HepG2 (cell line): ENCODE data around the gene SRP9. TPM values are rescaled to one million over a fixed set of nuclear protein-coding genes. Genes with fewer than 3 reads are reported as not detected.

ENCODE experiments used
- ARID5B ChIP-seq: IDR thresholded peaks from 2 replicates; pipeline ENCODE4 v1.4.0; 2020; ENCODE audit warnings: mild to moderate bottlenecking, missing genetic modification reagents
- BRF2 ChIP-seq: sonication (generic); formaldehyde crosslinking; IDR thresholded peaks from 2 replicates; pipeline ENCODE4 v1.8.1; 2022; ENCODE audit warnings: mild to moderate bottlenecking, missing genetic modification reagents
- CCDC6 ChIP-seq: sonication (generic); formaldehyde crosslinking; IDR thresholded peaks from 2 replicates; pipeline ENCODE4 v1.8.1; 2022; ENCODE audit warnings: mild to moderate bottlenecking, missing genetic modification reagents, moderate library complexity
- FOXP4 ChIP-seq: sonication (generic); formaldehyde crosslinking; IDR thresholded peaks from 2 replicates; pipeline ENCODE4 v1.4.0; 2020; ENCODE audit warnings: missing genetic modification reagents
- GMEB2 ChIP-seq: IDR thresholded peaks from 2 replicates; pipeline ENCODE4 v1.6.1; 2016; ENCODE audit warnings: missing biosample characterization, missing genetic modification reagents, low read depth
- HOXA5 ChIP-seq: sonication (generic); formaldehyde crosslinking; IDR thresholded peaks from 2 replicates; pipeline ENCODE4 v1.4.0; 2020; ENCODE audit warnings: missing genetic modification reagents
- MAX ChIP-seq: IDR thresholded peaks from 2 replicates; pipeline ENCODE4 v1.6.1; 2012; ENCODE audit warnings: inconsistent platforms
- MTERF4 ChIP-seq: sonication (generic); formaldehyde crosslinking; IDR thresholded peaks from 2 replicates; pipeline ENCODE4 v1.8.0; 2023; ENCODE audit warnings: mild to moderate bottlenecking, missing genetic modification reagents
- NFKB2 ChIP-seq: sonication (generic); formaldehyde crosslinking; IDR thresholded peaks from 2 replicates; pipeline ENCODE4 v1.4.0; 2020; ENCODE audit warnings: missing genetic modification reagents, borderline replicate concordance
- SNRNP70 ChIP-seq: fragments of 200-400 bp; formaldehyde crosslinking; IDR thresholded peaks from 2 replicates; pipeline ENCODE4 v1.6.1; 2017; ENCODE audit warnings: mild to moderate bottlenecking, low read depth, low read length, moderate library complexity
- TGIF2 ChIP-seq: IDR thresholded peaks from 2 replicates; pipeline ENCODE4 v1.6.1; 2016; ENCODE audit warnings: control low read depth, missing compliant biosample characterization
- XRCC5 ChIP-seq: fragments of 200-400 bp; formaldehyde crosslinking; optimal IDR thresholded peaks from 2 replicates; pipeline ENCODE3; 2017; ENCODE audit warnings: mild to moderate bottlenecking, low read length
- ZNF234 ChIP-seq: sonication (generic); formaldehyde crosslinking; conservative IDR thresholded peaks from 2 replicates; pipeline ENCODE4 v1.5.1; 2020; ENCODE audit warnings: mild to moderate bottlenecking, missing genetic modification reagents
- ZNF281 ChIP-seq: sonication (generic); formaldehyde crosslinking; IDR thresholded peaks from 2 replicates; pipeline ENCODE4 v1.4.0; 2020; ENCODE audit warnings: missing genetic modification reagents, borderline replicate concordance
- ZNF781 ChIP-seq: sonication (generic); formaldehyde crosslinking; IDR thresholded peaks from 2 replicates; pipeline ENCODE4 v1.5.1; 2020; ENCODE audit warnings: borderline replicate concordance, mild to moderate bottlenecking, missing genetic modification reagents; ENCODE audit errors: not compliant biosample characterization
- ZNF83 ChIP-seq: sonication (generic); formaldehyde crosslinking; IDR thresholded peaks from 2 replicates; pipeline ENCODE4 v1.4.0; 2020; ENCODE audit warnings: missing genetic modification reagents, mild to moderate bottlenecking, borderline replicate concordance
- polyA plus RNA-seq, 8 experiments: library from polyadenylated mRNA; depleted of rRNA in 3 of 8; stranded (reverse) in 7 of 8; unstranded in 1 of 8; fragments of >200 nt; fragmentation: Illumina TruSeq in 4 of 8; extraction: Trizol in 4 of 8; gene quantifications; 2 replicates each; pipeline versions ENCODE4 v1.2.1 to v1.2.3, GENCODE V29; 2011 to 2016; ENCODE audit warnings: low read depth in 4 of 8, missing spikeins in 1 of 8, mixed read lengths in 1 of 8; ENCODE audit not compliant: insufficient read depth in 1 of 8
- total RNA-seq, 5 experiments: library from RNA; depleted of rRNA; stranded (reverse); fragments of >200 nt; fragmentation: Illumina TruSeq; extraction: Trizol; gene quantifications; 2 replicates each; pipeline ENCODE4 v1.2.3, GENCODE V29; 2016; ENCODE audit warnings: low read depth in 1 of 5

SRP9 gene
- total and polyA plus RNA-seq, 2 of the 13 experiments (the other 11 are each of a cell fraction or from before 2014, with no cell fraction given), result 251 to 307 TPM

GRCh38 chr1:225825078-225825477 is 47.5 kb downstream of the SRP9 start (continued):
- no peak for TF ChIP-seq ZNF83 (CRISPR knock-in tag)
- peak; percentile 45; the same call in 1 of the 2 replicates for TF ChIP-seq ZNF281 (CRISPR knock-in tag)
- TF ChIP-seq ZNF781 (CRISPR knock-in tag), result peak; percentile 9
- peak; percentile 54 for TF ChIP-seq XRCC5
- no peak for TF ChIP-seq ZNF234
- TF ChIP-seq SNRNP70, result no peak
- peak; percentile 52; the same call in 1 of the 2 replicates for TF ChIP-seq NFKB2 (CRISPR knock-in tag)
- no peak for TF ChIP-seq GMEB2 (CRISPR knock-in tag)
- no peak for TF ChIP-seq MTERF4 (CRISPR knock-in tag)
- no peak for TF ChIP-seq CCDC6 (CRISPR knock-in tag)
- TF ChIP-seq ARID5B, result peak; percentile 60; the same call in 1 of the 2 replicates
- TF ChIP-seq HOXA5 (CRISPR knock-in tag), result peak; percentile 65; the same call in 1 of the 2 replicates
- peak; percentile 85 for TF ChIP-seq MAX
- TF ChIP-seq FOXP4 (CRISPR knock-in tag), result peak; percentile 77
- TF ChIP-seq BRF2 (CRISPR knock-in tag), result peak; percentile 79; the same call in 1 of the 2 replicates
- TF ChIP-seq TGIF2, result peak; percentile 86; the same call in 1 of the 2 replicates
